ENCODE results near the gene DPP6. TPM values are rescaled to one million over a fixed set of nuclear protein-coding genes. Genes with fewer than 3 reads are reported as not detected.

The DPP6 gene
- total RNA-seq, 4 donors from 2014 or later = 0.38 TPM; not detected in 2

- DNase-seq = no peak
- no peaks in the 10 kb centered on the region for H3K36me3 ChIP-seq
- whole genome bisulfite sequencing, 2 donors = 51 to 72% methylated on average over 9 to 12 of the region's 13 CpGs
- no peaks in the 10 kb centered on the region for H3K4me1 ChIP-seq
- TF ChIP-seq POLR2A (IDR thresholded peaks at IDR 0.05) = no peak
- no peak for TF ChIP-seq CTCF (IDR thresholded peaks at IDR 0.05)
- no peak overlapping the region for H3K27ac ChIP-seq
- peaks cover 0 to 5% (median 0%) of the 10 kb centered on the region in 4 donors for H3K27me3 ChIP-seq
- H3K9me3 ChIP-seq = no peaks in the 10 kb centered on the region
- H3K4me3 ChIP-seq = no peak overlapping the region
- intact Hi-C loops (cut with DNase I) = no loop called here
Observed at GRCh38 chr7:154836021-154836448, 783.8 kb downstream of the DPP6 start.

GRCh38 chr7:154837087-154837486, 784.9 kb downstream of the DPP6 start:
- Histone ChIP-seq H3K27me3 (peaks cover 0 to 5% (median 0%) of the 10 kb centered on the region in 4 donors), H3K36me3 (no peaks in the 10 kb centered on the region), H3K4me1 (no peaks in the 10 kb centered on the region), H3K27ac (no peak overlapping the region), H3K9me3 (no peaks in the 10 kb centered on the region), H3K4me3 (no peak overlapping the region)
- DNase-seq = no peak
- WGBS, 2 donors = 86 to 93% methylated on average over 8 of the region's 8 CpGs
- TF ChIP-seq CTCF (IDR thresholded peaks at IDR 0.05) (no peak), POLR2A (IDR thresholded peaks at IDR 0.05) (no peak)
- intact Hi-C loops (cut with DNase I) = no loop called here

- intact Hi-C loops (cut with DNase I) = no loop called here
- Histone ChIP-seq H3K4me3 (no peak overlapping the region), H3K4me1 (no peaks in the 10 kb centered on the region), H3K36me3 (no peaks in the 10 kb centered on the region), H3K27ac (no peak overlapping the region), H3K27me3 (peaks cover 0 to 5% (median 0%) of the 10 kb centered on the region in 4 donors), H3K9me3 (no peaks in the 10 kb centered on the region)
- TF ChIP-seq POLR2A (IDR thresholded peaks at IDR 0.05) = no peak
- no peak for DNase-seq
- 61 to 75% methylated on average over 5 of the region's 5 CpGs for WGBS, 2 donors
Observed at GRCh38 chr7:154837622-154838021, 785.4 kb downstream of the DPP6 start.

- WGBS, 2 donors = 65 to 75% methylated on average over 6 to 7 of the region's 7 CpGs
- Histone ChIP-seq H3K36me3 (no peaks in the 10 kb centered on the region), H3K9me3 (no peaks in the 10 kb centered on the region), H3K4me1 (no peaks in the 10 kb centered on the region), H3K4me3 (no peak overlapping the region), H3K27ac (no peak overlapping the region), H3K27me3 (peaks cover 0 to 18% (median 0%) of the 10 kb centered on the region in 4 donors)
- DNase-seq = no peak
- TF ChIP-seq CTCF (IDR thresholded peaks at IDR 0.05) (no peak), POLR2A (IDR thresholded peaks at IDR 0.05) (no peak)
- intact Hi-C loops (cut with DNase I) = no loop called here
Observed at GRCh38 chr7:154840086-154840485, 787.9 kb downstream of the DPP6 start.

GRCh38 chr7:154841731-154842331, 789.6 kb downstream of the DPP6 start:
- intact Hi-C loops (cut with DNase I) = no loop called here
- 20 to 41% methylated on average over 10 to 18 of the region's 18 CpGs for WGBS, 2 donors
- H3K4me3 ChIP-seq = no peak overlapping the region
- H3K27ac ChIP-seq = no peak overlapping the region
- DNase-seq = no peak
- peaks cover 0 to 18% (median 0%) of the 10 kb centered on the region in 4 donors for H3K27me3 ChIP-seq
- TF ChIP-seq CTCF (IDR thresholded peaks at IDR 0.05) (no peak), POLR2A (IDR thresholded peaks at IDR 0.05) (no peak)
- H3K9me3 ChIP-seq = no peaks in the 10 kb centered on the region
- no peaks in the 10 kb centered on the region for H3K36me3 ChIP-seq
- no peaks in the 10 kb centered on the region for H3K4me1 ChIP-seq

- H3K4me1 ChIP-seq = no peaks in the 10 kb centered on the region
- TF ChIP-seq CTCF (IDR thresholded peaks at IDR 0.05) (no peak), POLR2A (IDR thresholded peaks at IDR 0.05) (no peak)
- WGBS, 2 donors = 10 to 16% methylated on average over 6 of the region's 6 CpGs
- H3K27me3 ChIP-seq = peaks cover 0 to 18% (median 0%) of the 10 kb centered on the region in 4 donors
- DNase-seq = no peak
- no peaks in the 10 kb centered on the region for H3K9me3 ChIP-seq
- H3K4me3 ChIP-seq = no peak overlapping the region
- H3K27ac ChIP-seq = no peak overlapping the region
- intact Hi-C loops (cut with DNase I) = no loop called here
- no peaks in the 10 kb centered on the region for H3K36me3 ChIP-seq
Observed at GRCh38 chr7:154842591-154842990, 790.4 kb downstream of the DPP6 start.
